ENCODE measurements around the gene SORL1.
A peak's percentile ranks its signal among the peaks of the same experiment; 100 is the strongest.

SORL1 gene

GRCh38 chr11:121570453-121570852, 118.3 kb downstream of the SORL1 start:
- no peak overlapping the region for H3K4me3 ChIP-seq (ENCODE audit: control insufficient read depth, low read depth, low read length)
- DNase-seq (ENCODE audit: low read depth) = no peak
- no peak for TF ChIP-seq CTCF (conservative IDR thresholded peaks at IDR 0.05; ENCODE audit: control insufficient read depth, insufficient read depth, low read depth, low read length)

- no peak overlapping the region for H3K4me3 ChIP-seq (ENCODE audit: control insufficient read depth, low read depth, low read length)
- no peak for DNase-seq (ENCODE audit: low read depth)
- TF ChIP-seq CTCF (conservative IDR thresholded peaks at IDR 0.05; ENCODE audit: control insufficient read depth, insufficient read depth, low read depth, low read length) = no peak
Measured at GRCh38 chr11:121571506-121571905, 119.4 kb downstream of the SORL1 start.

DNA sequence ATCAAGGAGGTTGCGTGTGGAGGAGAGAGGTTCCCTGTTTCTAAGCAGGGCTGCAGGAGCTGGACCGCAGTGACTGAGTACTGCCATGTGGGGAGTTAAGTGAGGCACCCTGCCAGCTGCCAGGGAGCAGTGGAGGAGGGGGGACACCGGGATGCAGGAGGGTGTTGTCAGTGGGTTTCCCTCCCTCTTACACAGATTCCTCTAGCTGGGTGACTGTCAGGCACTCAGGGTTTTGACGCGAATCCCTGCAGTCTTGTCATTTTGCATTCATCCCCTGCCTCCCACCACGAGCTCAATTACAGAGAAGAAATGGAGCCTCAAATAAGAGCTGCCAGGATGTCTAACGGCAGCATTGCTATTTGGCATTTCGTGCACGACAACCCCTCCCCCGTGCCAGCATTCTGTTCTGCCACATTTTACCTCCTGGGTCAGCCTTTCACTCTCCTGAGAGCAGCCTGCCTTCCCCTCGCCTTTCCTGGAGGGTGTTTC, 120.5 kb downstream of the SORL1 start:
- no peak for TF ChIP-seq CTCF (conservative IDR thresholded peaks at IDR 0.05; ENCODE audit: control insufficient read depth, insufficient read depth, low read depth, low read length)
- DNase-seq (ENCODE audit: low read depth) = no peak
- H3K4me3 ChIP-seq (ENCODE audit: control insufficient read depth, low read depth, low read length) = no peak overlapping the region

DNA sequence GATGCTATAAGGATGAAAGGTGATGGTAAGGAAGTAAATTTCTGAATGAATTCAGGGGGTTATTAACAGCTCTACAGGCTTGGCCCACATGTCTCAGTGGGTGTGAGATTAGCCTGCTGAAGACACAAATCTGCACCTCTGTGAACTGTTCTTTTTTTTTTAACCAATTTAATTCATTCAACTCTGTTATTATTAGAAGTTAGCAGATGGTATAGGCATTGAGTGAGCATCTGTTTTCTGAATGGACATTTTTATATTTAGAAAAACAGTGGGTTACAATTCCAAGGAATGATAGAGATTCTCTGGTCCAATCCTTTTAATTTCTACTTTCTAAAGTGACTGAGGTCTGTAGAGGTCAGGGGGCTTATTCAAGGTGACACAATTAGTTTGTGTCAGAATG, 122.7 kb downstream of the SORL1 start:
- H3K4me3 ChIP-seq (ENCODE audit: control insufficient read depth, low read depth, low read length) = no peak overlapping the region
- no peak for TF ChIP-seq CTCF (conservative IDR thresholded peaks at IDR 0.05; ENCODE audit: control insufficient read depth, insufficient read depth, low read depth, low read length)
- DNase-seq (ENCODE audit: low read depth) = no peak

GRCh38 chr11:121575250-121575962, 123.3 kb downstream of the SORL1 start:
- peak; percentile 82 for DNase-seq (ENCODE audit: low read depth)

GRCh38 chr11:121575963-121576290, 123.8 kb downstream of the SORL1 start:
- no peak for TF ChIP-seq CTCF (conservative IDR thresholded peaks at IDR 0.05; ENCODE audit: control insufficient read depth, insufficient read depth, low read depth, low read length)
- H3K4me3 ChIP-seq (ENCODE audit: control insufficient read depth, low read depth, low read length) = no peak overlapping the region
- no peak for DNase-seq (ENCODE audit: low read depth)

More at GRCh38 chr11:121575250-121575962, 123.3 kb downstream of the SORL1 start:
- TF ChIP-seq CTCF (conservative IDR thresholded peaks at IDR 0.05; ENCODE audit: control insufficient read depth, insufficient read depth, low read depth, low read length) = no peak
- no peak overlapping the region for H3K4me3 ChIP-seq (ENCODE audit: control insufficient read depth, low read depth, low read length)

All from fibroblast of mammary gland (primary cell).